B cell (primary cell): ENCODE measurements around the gene NDUFA8. TPM values are rescaled to one million over a fixed set of nuclear protein-coding genes. Genes with fewer than 3 reads are reported as not detected.

Experiments
- ATAC-seq: fragments of 200-7000 bp; cut with Tn5 transposase; one replicate; pipeline ENCODE4 v1.10.0; 2021; ENCODE audit warnings: low read depth, mild to moderate bottlenecking, moderate number of reproducible peaks, moderate library complexity
- CTCF ChIA-PET: fragments of 350-600 bp; sonication (Branson Sonifier 250); formaldehyde crosslinking; loops from one replicate; lab custom pipeline; 2021; ENCODE audit warnings: antibody characterized with exemption, inconsistent platforms; lab: Charles Lee
- POLR2A ChIA-PET: fragments of 350-600 bp; sonication (Branson Sonifier 250); formaldehyde crosslinking; loops from one replicate; lab custom pipeline; 2021; ENCODE audit warnings: antibody characterized with exemption; lab: Charles Lee
- DNase-seq: peaks from one replicate; pipeline ENCODE4 v3.0.0; 2013
- H2AFZ ChIP-seq: 2 replicates; pipeline ENCODE4 v1.6.1; 2012; ENCODE audit warnings: mild to moderate bottlenecking, low read depth, low read length; ENCODE audit not compliant: insufficient read depth, poor library complexity, severe bottlenecking
- H3K27ac ChIP-seq, 2 donors: 1 replicate in 1 of 2; 2 replicates in 1 of 2; pipeline ENCODE4 v1.5.1; 2012 to 2013; ENCODE audit warnings: low read length in 2 of 2, mild to moderate bottlenecking in 2 of 2, moderate library complexity in 1 of 2
- H3K27me3 ChIP-seq, 4 experiments: fragments of 200-600 bp in 1 of 4; sonication (generic) in 1 of 4; replicated peaks in 1 of 4; 1 replicate in 2 of 4; 2 replicates in 2 of 4; pipeline versions ENCODE4 v1.6.1 to v1.7.0; 2013 to 2016; ENCODE audit warnings: low read length in 3 of 4, mild to moderate bottlenecking in 2 of 4, mixed read lengths in 1 of 4, moderate library complexity in 1 of 4; ENCODE audit not compliant: insufficient read depth in 4 of 4, control insufficient read depth in 3 of 4; ENCODE audit errors: control extremely low read depth in 1 of 4
- H3K36me3 ChIP-seq, 2 experiments: replicated peaks in 1 of 2; 1 replicate in 1 of 2; 2 replicates in 1 of 2; pipeline versions ENCODE4 v1.6.1 to v1.7.1; 2013; ENCODE audit warnings: low read length in 1 of 2; ENCODE audit not compliant: insufficient read depth in 2 of 2, control insufficient read depth in 1 of 2; ENCODE audit errors: control extremely low read depth in 1 of 2, extremely low read depth in 1 of 2
- H3K4me1 ChIP-seq, 2 donors: fragments of 200-600 bp in 1 of 2; sonication (generic) in 1 of 2; 1 replicate in 1 of 2; 2 replicates in 1 of 2; pipeline versions ENCODE4 v1.5.1 to v1.6.1; 2013 to 2017; ENCODE audit warnings: low read length in 2 of 2; ENCODE audit not compliant: control insufficient read depth in 2 of 2, insufficient read depth in 2 of 2
- H3K4me2 ChIP-seq: replicated peaks from 2 replicates; pipeline ENCODE3; 2012; ENCODE audit warnings: mild to moderate bottlenecking, low read depth, low read length; ENCODE audit not compliant: poor library complexity, severe bottlenecking
- H3K4me3 ChIP-seq, 5 experiments: fragments of 200-600 bp in 1 of 5; sonication (generic) in 1 of 5; 1 replicate in 3 of 5; 2 replicates in 2 of 5; pipeline versions ENCODE4 v1.5.1 to v1.7.0; 2011 to 2016; ENCODE audit warnings: low read length in 4 of 5, mild to moderate bottlenecking in 4 of 5, low read depth in 2 of 5, control low read depth in 1 of 5, moderate library complexity in 1 of 5; ENCODE audit not compliant: insufficient read depth in 1 of 5; ENCODE audit errors: control extremely low read depth in 1 of 5, extremely low read depth in 1 of 5
- H3K79me2 ChIP-seq: fragments of 200-600 bp; sonication (generic); one replicate; pipeline ENCODE4 v1.6.0; 2016; ENCODE audit warnings: low read length; ENCODE audit not compliant: control insufficient read depth, insufficient read depth
- H3K9ac ChIP-seq: fragments of 200-600 bp; sonication (generic); 2 replicates; pipeline ENCODE4 v1.6.1; 2017; ENCODE audit warnings: mild to moderate bottlenecking, low read length, moderate library complexity
- H3K9me3 ChIP-seq, 3 donors: one replicate each; pipeline versions ENCODE4 v1.6.1 to v1.7.1; 2013; ENCODE audit warnings: low read length in 2 of 3; ENCODE audit not compliant: control insufficient read depth in 2 of 3, insufficient read depth in 1 of 3; ENCODE audit errors: control extremely low read depth in 1 of 3
- H4K20me1 ChIP-seq: 2 replicates; pipeline ENCODE4 v1.6.0; 2012; ENCODE audit warnings: mild to moderate bottlenecking, low read length; ENCODE audit not compliant: insufficient read depth, control insufficient read depth, poor library complexity, severe bottlenecking
- H3K27ac Mint-ChIP-seq: one replicate; pipeline ENCODE4 v1.8.0; 2021; ENCODE audit warnings: mixed read lengths
- H3K27me3 Mint-ChIP-seq: one replicate; pipeline ENCODE4 v1.8.0; 2021; ENCODE audit warnings: mixed read lengths
- H3K4me1 Mint-ChIP-seq: one replicate; pipeline ENCODE4 v1.8.0; 2021; ENCODE audit warnings: mixed read lengths
- H3K4me3 Mint-ChIP-seq: one replicate; pipeline ENCODE4 v1.8.0; 2021; ENCODE audit warnings: mixed read lengths
- H3K9me3 Mint-ChIP-seq: one replicate; pipeline ENCODE4 v1.8.0; 2022; ENCODE audit warnings: mixed read lengths; ENCODE audit not compliant: insufficient read depth
- CTCF ChIP-seq: fragments of 200-600 bp; IDR thresholded peaks from one replicate; pipeline ENCODE4 v1.8.0; 2022; ENCODE audit warnings: antibody characterized with exemption, mild to moderate bottlenecking
- EZH2 ChIP-seq: IDR thresholded peaks from 2 replicates; pipeline ENCODE4 v1.6.1; 2012; ENCODE audit warnings: borderline replicate concordance, low read depth, mild to moderate bottlenecking, moderate library complexity, low read length; ENCODE audit not compliant: insufficient read depth, poor library complexity, severe bottlenecking
- WGBS: methylation state at CpG from one replicate; pipeline ENCODE4 v1.1.5; 2013; ENCODE audit warnings: missing lambda C conversion rate; ENCODE audit not compliant: insufficient coverage; 5-methylcytosine and 5-hydroxymethylcytosine counted together
- intact Hi-C: fragments of 100-400 bp; cut with micrococcal nuclease; formaldehyde crosslinking; loops from one replicate; pipeline ENCODE4 v1.10.0; 2022
- polyA plus RNA-seq: library from polyadenylated mRNA; depleted of rRNA; stranded (reverse); fragments of >200 nt; gene quantifications from 2 replicates; pipeline ENCODE4 v1.2.3, GENCODE V29; 2012
- total RNA-seq, 2 donors: library from RNA; stranded (reverse); fragments of 120-200 nt in 1 of 2; gene quantifications; 1 replicate in 1 of 2; 2 replicates in 1 of 2; pipeline versions ENCODE4 v1.2.3 to v1.2.4, GENCODE V29; 2013 to 2022

NDUFA8 gene
- total and polyA plus RNA-seq, 2 donors (not counting 1 experiment from before 2014, with no cell fraction given): 10.6 to 15.7 TPM

- TF ChIP-seq EZH2 (no peak), CTCF (no peak)
- Histone ChIP-seq H3K4me2 (no peak overlapping the region), H4K20me1 (no peaks in the 10 kb centered on the region), H3K4me1 (no peaks in the 10 kb centered on the region), H3K79me2 (no peaks in the 10 kb centered on the region), H3K9me3 (no peaks in the 10 kb centered on the region), H3K9ac (no peak overlapping the region), H2AFZ (no peak overlapping the region), H3K4me3 (no peak overlapping the region), H3K27ac (no peak overlapping the region), H3K27me3 (peaks cover 0 to 8% (median 0%) of the 10 kb centered on the region in 4 experiments), H3K36me3 (no peaks in the 10 kb centered on the region)
- WGBS: 89% methylated on average over 4 of the region's 4 CpGs
- no peaks in the 10 kb centered on the region for H3K4me1 Mint-ChIP-seq
- CTCF ChIA-PET: no interaction called here
- H3K4me3 Mint-ChIP-seq: no peak overlapping the region
- no peak for DNase-seq
- no peak for ATAC-seq
- POLR2A ChIA-PET: interaction anchor here (0.6 kb wide), 1 partner anchor 829 kb away, joined by 3 read pairs; no protein-coding TSS in a partner anchor
- no peaks in the 10 kb centered on the region for H3K9me3 Mint-ChIP-seq
- intact Hi-C loops: no loop called here
- peaks cover 12% of the 10 kb centered on the region for H3K27me3 Mint-ChIP-seq
- no peak overlapping the region for H3K27ac Mint-ChIP-seq
Observed at GRCh38 chr9:122197882-122198281, 38.3 kb upstream of the NDUFA8 start.

DNA sequence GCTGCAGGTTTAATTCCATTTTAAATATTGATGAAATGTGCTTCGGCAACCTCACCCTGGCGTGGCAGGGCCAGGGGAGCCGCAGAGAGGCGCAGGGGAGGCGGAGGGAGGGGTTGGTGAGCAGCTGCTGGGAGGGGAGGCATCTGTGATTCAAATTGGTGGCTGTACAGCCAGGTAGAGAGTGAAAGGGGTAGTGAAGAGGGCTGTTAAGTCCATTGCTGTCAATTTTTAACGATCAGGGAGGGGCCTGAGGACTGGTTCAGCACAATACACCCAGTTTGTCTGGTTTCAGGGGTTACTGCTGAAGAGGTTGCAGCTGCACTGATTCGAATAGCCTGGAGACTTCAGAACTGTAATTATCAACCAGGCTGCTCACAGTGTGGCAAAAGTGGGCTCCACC lies 37.8 kb upstream of the NDUFA8 start:
- CTCF ChIA-PET: no interaction called here
- WGBS: 88% methylated on average over 7 of the region's 7 CpGs

More for the DNA sequence above, 37.8 kb upstream of the NDUFA8 start:
- no peaks in the 10 kb centered on the region for H3K9me3 ChIP-seq
- Mint-ChIP-seq H3K9me3 (no peaks in the 10 kb centered on the region), H3K4me3 (no peak overlapping the region), H3K4me1 (no peaks in the 10 kb centered on the region), H3K27me3 (peaks cover 12% of the 10 kb centered on the region), H3K27ac (no peak overlapping the region)
- peaks cover 0 to 10% (median 0%) of the 10 kb centered on the region in 4 experiments for H3K27me3 ChIP-seq
- H3K4me2 ChIP-seq: no peak overlapping the region
- H3K4me1 ChIP-seq: no peaks in the 10 kb centered on the region
- no peak overlapping the region for H3K27ac ChIP-seq
- H3K9ac ChIP-seq: no peak overlapping the region
- intact Hi-C loops: no loop called here
- POLR2A ChIA-PET: no interaction called here
- DNase-seq: no peak
- ATAC-seq: no peak
- no peak overlapping the region for H2AFZ ChIP-seq
- no peaks in the 10 kb centered on the region for H3K36me3 ChIP-seq
- no peaks in the 10 kb centered on the region for H3K79me2 ChIP-seq
- H3K4me3 ChIP-seq: no peak overlapping the region
- H4K20me1 ChIP-seq: no peaks in the 10 kb centered on the region
- TF ChIP-seq CTCF (no peak), EZH2 (no peak)
